Ramos (cell line): ENCODE data around the gene KRT73.

Source experiments
- in situ Hi-C: fragments of 300-500 bp; cut with MboI; formaldehyde crosslinking; loops from one replicate; pipeline ENCODE4 v1.14.3; 2022; ENCODE audit warnings: low sequenced_read_pairs; ENCODE audit not compliant: unreplicated experiment

The KRT73 gene

DNA sequence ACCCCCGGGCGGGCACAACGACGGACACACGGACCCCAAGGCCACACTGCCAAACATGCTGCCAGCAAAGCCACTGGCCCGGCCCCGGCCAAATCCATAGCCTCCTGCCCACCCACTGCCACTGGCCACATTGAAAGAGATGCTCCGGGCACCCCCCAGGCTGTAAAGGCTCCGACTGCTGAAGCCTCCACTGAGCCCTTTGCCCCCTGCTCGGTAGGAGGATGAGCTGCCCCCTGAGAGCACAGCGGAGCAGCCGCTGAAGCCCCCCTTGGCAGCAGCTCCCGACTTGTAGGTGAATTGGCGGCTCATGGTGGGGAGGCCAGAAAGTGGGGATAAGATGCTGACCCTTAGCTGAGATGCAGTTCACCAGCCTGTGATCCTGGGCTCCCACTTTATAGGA lies at the start of gene KRT73:
Gene KRT73 (minus strand): TSS at position 344 of the 400 bp plus-strand sequence. CDS start 35 bp downstream, at position 309.
- in situ Hi-C loops: no loop called here

DNA sequence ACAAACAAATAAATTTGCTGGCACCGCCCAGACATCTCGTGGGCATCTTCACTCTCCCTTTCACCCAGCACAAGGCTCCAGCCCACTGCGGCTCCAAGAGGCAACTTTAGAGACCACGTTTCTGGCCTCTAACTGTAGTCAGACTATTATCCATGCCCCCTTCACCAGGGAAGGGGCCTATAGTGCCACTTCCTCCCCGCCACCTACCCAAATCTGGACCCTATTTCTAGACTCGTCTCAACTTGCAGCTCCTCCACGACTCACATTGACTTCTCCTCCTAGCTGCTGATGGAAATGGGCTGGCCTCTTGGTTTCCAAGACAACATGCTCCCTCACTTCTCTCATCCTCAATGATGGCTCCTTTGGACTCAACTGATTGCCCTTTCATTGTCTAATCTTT lies 49.6 kb upstream of the KRT73 start:
- in situ Hi-C loops: no loop called here

DNA sequence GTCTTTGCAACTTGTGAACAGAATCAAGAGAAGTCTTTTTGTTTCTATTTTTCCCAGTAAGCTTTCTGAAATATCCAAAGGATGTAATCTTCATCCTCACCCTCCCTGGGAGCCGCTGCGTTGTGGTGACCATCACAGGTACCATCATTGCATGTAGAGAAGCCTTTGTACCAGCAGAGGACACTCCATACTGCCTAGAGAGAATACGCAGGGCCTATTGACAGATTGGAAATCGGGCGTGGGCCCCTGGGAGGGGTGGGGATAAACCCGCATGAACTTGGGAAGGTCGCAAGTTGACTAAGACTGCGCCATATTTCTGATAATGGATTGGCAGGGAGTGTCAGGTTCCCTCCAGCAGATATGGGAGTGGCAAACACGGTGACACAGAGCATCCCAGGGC lies 49.1 kb upstream of the KRT73 start:
- in situ Hi-C loops: no loop called here

DNA sequence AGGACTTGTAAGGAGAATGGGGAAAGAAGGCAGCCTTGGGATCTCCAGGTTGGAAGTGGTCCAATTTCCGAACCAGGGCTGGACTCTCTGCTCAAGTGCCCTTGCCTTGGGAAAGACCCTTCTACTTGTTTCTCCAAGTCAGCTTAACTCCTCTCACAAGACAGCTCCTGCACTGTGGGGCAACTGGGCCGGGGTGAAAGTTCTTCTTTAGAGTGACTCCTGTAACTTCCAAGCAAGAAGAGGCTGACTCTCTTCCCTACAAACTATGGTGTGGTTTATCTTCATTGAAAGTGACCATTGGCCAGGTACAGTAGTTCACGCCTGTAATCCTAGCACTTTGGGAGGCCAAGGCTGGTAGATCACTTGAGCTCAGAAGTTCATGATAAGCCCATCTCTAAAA lies 48.1 kb upstream of the KRT73 start:
- in situ Hi-C loops: no loop called here

DNA sequence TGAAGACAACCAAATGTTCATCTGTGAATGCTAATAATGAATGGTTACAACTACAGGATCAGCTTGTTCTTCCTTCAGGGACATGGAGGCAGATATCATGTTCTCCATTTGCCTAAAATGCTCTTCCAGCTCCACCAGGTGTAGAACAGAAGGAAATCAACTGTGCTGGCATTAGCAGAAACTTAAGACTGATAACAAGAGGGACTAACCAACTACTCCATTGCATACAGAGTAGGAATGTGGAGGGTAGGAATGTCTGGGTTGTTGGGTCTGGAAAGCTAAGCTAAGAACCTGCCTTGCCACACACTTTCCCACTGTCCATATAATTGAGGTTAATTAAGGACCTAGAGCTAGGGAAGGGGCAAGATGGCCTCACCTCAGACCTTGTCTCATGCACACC lies 45.1 kb upstream of the KRT73 start:
- in situ Hi-C loops: no loop called here

DNA sequence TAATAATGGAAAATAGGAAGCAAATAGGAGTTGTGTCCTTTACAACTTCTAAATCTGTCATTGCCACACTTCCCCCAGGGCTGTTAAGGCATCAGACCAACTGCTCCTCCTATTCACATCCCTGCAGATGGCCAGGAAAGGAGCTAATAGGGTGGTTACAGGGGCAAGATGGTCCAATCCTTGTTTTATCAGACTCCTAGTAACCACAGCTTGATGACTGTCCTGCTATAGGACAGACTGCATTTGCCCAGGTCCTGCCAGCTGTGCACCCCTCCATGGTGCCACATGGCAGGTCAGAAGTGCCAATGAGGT lies 44.5 kb upstream of the KRT73 start:
- in situ Hi-C loops: no loop called here

DNA sequence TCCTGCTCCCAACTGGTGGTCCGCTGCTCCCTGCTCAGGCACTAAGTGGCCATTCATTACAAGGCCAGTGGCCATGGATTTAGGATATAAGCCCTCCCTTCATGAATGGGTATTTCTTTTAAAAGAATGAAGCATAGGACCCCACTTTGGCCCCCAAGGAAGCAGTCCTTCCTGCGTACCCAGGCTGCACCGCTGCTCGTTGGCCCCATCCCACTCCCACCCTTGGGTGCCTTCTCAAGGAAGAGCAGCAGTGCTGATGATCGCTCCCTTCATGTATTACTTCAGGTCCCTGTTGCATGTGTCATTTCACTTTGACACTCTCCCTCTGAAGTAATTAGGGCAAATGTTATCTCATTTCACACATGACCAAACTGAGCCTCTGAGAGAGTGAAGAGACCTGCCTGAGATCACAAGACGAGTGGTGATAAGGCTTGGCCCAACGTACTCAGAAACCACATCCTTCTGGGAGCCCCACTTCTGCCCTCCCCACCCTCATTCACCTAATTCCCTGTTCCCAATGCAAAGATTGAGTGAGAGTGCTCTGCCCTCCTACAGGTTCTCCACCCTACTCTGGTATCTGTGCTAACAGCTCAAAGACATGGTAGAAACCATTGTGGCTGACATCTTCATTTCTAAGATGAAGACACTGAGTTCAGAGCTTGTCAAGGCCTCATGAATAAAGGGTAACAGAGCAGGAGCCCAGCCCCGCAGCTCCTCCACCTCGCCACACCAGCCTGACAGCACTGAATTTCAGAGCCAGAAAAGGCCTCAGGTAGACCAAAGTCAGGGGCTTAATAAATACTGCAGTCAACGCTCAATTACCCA lies 43.9 kb upstream of the KRT73 start:
- in situ Hi-C loops: no loop called here

DNA sequence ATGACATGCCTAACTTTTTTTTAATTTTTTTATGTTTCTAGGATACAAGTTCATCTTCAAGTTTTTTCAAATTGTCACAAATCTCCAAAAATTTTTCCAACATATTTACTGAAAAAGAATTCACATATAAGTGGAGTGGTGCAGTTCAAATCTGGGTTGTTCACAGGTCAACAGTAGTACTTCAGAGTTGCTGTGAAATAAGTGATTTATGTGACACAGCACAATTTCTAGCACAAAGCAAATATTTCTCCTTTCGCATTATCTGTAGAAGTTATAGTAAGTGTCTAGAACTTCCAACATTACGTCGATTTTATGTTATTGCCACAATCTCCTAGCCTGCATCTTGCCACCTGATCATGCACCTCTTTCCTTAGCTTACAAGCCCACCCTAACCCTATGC lies 43.3 kb upstream of the KRT73 start:
- in situ Hi-C loops: no loop called here

DNA sequence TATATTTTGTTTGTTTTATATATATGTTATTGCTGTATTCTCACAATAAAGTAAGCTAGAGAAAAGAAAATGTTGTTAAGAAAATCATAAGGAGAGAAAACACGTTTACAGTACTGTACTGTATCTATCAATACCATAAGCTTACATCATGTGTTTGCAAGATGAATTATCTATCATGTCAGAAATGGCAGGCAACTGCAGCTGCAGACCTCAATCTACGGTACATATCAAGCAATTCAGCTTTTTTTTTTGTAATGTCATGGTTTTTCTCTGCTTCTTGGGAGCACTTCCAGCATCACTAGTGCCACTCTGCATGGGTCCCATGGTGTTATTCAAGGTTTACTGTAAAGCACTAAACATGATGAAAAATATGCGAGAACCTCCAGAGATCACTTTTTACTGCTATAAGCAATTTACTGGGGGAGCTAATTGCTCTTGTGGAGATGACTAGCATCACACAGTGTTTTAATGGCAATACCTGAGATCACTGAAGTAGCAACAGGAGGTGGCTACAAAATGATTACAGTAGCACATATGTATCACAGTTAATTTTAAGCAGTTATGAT lies 42.7 kb upstream of the KRT73 start:
- in situ Hi-C loops: no loop called here

DNA sequence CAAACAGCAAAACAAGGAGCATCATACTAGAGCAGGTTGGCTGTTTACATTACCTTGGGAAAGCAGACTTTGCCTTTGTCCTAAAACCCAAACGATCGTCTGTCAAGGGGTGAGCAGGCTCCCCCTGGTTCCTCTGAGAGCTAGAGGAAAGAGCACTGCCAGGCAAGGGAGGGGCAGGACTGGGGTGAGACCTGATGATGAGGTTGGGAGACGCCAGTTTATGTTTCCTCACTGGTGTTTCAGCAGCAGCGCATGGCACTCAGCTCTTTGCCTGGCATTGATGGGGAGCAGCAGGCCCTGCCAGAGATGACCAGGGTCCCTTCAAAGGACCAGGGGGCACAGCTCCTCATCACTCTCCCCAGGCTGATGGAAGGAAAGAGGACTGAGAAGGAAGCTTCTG lies 41.6 kb upstream of the KRT73 start:
- in situ Hi-C loops: no loop called here

DNA sequence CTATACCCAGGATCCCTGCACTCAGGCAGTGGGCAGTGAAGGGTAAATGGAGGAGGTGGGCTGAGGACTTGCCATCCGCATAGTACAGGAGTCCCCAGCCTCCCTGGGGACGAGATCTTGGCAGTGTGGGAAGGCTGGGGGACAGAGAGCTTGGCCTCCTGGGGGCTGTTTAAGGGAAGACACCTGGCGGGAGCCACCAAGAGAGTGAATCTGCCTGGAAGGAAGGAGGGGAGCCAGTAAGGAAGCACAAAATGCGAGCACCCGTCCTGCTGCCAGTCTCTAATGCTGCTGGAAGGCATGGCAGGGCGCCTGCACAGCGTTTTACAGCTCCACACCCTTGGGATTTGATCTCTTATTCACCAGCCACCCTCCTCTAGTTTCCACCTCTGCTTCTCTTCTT lies 41.0 kb upstream of the KRT73 start:
- in situ Hi-C loops: no loop called here

DNA sequence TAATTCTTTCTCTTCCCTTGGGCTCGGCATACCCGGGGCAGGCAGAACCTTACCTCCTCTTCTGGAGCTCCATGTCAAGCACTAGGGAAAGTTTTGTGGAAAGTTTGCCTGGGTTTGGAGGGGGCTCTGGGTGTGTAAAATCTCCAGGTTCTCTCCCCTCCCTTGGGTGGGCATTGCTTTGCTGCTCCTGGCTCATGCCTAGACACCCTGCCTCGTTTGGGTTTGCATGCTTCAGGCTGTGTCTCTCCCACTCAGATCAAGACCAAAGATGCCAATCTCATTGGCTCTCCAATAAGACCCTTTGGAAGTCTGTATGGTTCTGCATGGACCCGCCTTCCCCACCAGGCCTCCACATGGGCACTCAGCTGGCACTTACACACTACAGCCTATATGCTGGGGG lies 39.8 kb upstream of the KRT73 start:
- in situ Hi-C loops: no loop called here

DNA sequence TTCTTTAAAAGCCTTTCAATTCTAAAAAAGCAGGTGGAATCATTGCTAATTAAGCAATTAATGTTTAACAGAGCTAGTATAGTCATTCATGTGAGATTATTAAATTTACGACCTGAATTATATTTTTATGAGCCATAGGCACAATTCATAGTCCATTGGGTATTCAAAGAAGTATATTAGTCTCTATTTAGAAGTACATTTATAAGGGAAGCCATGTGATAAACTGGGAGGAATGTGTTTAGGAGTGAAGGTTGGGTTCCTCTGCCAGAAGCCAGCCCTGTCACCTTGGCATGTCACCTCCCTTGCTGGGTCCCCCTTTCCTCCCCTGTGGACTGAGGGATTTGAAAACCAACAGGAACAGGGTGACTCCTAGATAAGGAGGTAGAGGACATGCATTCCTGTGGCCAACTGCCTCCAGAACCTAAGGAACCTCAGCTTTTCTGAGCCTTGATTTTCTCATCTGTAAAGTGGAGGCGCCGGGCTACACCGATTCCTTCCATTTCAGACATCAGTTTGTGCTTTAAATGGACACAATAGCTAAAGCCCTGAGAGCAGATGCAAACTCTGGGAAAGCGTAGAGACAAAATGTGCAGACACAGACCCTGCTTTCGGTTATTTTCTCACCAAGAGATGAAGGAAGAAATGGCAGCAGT lies 39.0 kb upstream of the KRT73 start:
- in situ Hi-C loops: no loop called here

DNA sequence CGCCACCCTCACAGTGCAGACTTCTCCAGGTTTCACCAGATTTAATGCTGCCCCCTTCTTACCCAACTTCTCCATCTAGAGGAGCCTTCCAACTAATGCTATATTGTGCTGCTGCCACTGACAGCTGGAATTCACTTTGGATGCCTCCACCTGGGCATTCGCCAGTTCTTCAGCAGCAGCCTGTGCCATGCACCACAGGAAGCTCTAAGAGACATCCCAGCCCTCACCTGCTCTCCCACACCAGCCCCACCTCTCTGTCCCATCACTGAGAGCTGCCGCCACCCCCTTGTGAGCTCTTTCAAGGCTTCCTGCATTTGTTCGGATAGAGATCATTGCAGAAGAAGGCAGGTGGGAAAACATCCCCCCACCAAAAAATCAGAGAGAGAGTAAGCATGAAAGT lies 38.3 kb upstream of the KRT73 start:
- in situ Hi-C loops: no loop called here

DNA sequence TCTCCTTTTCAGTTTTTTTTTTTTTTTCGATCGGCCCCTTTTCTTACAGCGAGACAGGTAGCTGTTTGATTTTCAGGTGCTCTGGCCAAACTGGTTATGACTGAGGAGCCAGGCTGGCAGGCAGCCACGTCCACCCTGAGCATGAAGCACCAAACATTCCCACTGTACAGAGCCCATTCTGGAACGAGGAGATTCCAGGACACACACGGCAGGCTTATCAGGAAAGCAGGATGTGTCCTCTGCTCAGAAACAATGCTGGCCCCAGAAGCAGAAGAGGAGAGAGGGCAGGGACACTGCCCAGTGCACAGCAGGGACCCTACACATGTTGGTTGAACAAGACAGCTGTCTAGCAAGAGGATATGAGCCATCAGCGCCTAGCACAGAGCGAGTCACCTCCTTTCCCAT lies 37.4 kb upstream of the KRT73 start:
- in situ Hi-C loops: no loop called here

DNA sequence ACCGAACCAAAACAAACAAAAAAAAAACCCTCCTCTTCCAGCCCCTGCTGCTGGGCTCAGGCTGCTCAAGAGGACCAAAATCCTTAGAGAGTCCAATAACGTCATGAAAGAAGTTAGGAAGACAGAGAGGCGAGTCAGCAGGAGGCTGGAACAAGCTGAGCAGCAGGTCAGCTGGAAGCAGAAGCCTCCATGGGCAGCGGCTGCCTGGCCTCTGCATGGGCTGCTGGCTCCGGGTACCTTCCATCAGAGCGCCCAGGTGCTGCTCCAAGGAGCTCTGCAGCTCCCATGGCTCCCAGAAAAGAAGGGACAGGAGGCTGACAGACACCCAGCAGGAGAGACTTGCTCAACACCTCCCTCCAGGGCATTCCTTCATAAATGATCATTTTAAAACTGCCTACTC lies 36.9 kb upstream of the KRT73 start:
- in situ Hi-C loops: no loop called here

DNA sequence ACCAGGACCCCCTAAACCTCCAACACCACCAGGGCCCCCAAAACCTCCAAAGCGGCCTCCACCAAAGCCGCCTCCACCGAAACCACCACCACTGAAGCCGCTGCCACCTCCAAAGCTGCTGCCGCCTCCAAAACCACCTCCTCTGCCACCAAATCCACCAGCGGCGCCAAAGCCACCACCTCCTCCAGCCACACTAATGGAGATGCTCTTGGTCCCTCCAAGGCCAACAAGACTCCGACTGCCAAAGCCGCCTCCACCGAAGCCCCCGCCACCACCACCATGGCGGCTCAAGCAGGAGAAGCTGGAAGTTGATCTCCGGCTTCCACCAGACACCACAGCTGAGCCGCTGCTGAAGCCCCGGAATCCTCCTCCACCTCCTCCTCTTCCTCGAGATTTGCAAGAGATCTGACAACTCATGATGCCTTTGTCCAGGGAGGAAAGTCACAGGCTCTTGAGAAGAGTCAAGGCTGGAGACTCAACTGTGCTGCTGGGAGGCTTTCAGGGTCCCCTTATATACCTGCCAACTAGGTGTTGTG lies 33.4 kb upstream of the KRT73 start, which contains the start of gene KRT2:
Gene KRT2 (minus strand): TSS at position 486 of the 536 bp plus-strand sequence. CDS start 69 bp downstream, at position 417.
- in situ Hi-C loops: no loop called here

DNA sequence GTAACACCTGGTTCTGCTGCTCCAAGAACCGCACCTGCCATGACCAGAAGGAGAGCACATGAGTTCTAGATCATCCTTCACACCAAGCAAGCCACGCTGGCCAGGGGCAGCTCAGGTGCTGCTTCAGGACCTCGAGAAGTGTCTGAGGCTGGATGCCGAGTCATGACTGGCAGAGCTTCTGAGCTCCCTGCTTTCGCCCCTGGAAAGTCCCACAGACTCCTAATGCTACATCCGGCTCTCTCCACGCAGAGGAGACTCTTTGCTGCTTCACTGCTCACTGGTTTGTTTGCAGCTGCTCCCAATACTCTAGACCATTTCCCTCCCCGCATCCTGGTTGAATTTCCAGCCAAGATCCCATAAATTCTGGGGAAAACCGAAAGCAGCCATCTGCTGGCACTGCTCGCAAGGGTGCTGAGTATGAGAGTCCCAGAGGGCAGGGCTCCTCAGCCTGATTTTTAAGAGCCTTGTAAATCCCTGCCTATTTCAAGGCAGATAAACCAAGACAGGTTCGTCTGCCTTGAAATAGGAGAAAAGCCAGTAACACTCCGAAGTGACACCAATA lies 32.2 kb upstream of the KRT73 start:
- in situ Hi-C loops: no loop called here

DNA sequence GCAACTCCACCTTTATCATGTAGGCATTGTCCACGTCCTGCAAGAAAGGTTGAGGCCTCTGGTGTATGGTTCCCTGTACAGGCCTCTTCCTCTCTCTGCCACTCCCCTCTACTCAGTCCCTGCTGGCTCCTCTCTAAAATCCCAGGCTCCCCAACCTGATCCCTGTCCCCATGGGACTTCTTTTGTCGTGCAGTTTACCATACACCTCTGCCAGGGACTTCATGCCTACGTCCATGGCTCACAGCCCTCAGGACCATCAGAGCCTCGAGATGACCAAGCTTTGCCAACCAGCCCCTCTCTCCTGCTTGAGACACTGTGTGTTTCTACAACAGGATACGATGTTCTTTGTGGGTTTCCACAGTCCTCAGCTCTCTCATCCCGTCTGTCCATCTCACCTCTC lies 30.7 kb upstream of the KRT73 start:
- in situ Hi-C loops: no loop called here

DNA sequence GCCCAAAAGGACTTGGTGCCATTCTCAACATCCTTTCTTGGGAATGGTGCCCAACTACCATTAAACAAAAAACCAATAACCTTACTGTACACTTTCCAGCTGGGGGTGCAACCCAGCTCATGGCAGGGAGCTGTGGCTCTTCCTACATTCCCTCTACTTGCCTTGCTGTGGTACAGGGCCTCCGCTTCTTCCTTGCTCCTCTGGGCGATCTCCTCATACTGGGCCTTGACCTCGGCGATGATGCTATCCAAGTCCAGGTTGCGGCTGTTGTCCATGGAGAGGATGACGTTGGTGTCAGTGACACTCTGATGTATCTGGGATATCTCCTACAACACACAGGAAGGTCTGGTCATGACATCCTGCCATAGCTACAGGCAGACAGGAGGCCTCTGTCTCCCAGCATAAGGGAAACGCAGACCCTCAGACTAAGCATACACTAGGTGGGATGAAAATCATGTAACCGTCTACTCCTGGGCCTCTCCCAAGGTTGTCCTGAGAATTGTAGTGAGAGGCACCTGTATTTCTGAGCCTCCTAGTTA lies 29.7 kb upstream of the KRT73 start:
- in situ Hi-C loops: no loop called here

DNA sequence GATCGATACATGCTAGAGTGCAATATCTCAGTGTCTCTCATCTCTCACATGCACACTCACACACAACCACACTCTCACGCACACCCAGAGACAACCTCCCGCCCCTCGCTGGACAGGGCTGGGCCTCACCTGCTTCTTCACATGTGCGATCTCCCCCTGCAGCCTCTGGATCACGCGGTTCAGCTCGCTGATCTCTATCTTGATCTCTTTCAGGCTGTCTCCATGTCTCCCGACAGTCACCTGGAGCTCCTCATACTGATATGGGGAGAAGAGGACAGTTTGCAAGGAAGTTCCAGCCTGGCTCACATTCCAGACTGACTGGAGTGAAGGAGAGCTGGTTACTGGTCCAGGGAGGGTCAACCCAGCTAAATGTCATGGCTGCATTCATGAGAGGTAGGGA lies 29.2 kb upstream of the KRT73 start:
- in situ Hi-C loops: no loop called here
